GM12878 (cell line): ENCODE measurements around the gene KDELR1. TPM values are rescaled to one million over a fixed set of nuclear protein-coding genes. Genes with fewer than 3 reads are reported as not detected.

ENCODE experiments used
- BACH1 ChIP-seq: fragments of 450-650 bp; IDR thresholded peaks from 2 replicates; pipeline ENCODE4 v1.6.1; 2017; ENCODE audit warnings: mild to moderate bottlenecking, borderline replicate concordance
- BCL3 ChIP-seq: IDR thresholded peaks from 2 replicates; pipeline ENCODE4 v1.6.1; 2011; ENCODE audit warnings: borderline replicate concordance, low read depth, mild to moderate bottlenecking, moderate library complexity, low read length; ENCODE audit not compliant: insufficient read depth, poor library complexity, severe bottlenecking
- CHD1 ChIP-seq: IDR thresholded peaks from 2 replicates; pipeline ENCODE4 v1.6.1; 2012; ENCODE audit warnings: low read depth, low read length, improper control_type of control experiment
- CHD2 ChIP-seq: IDR thresholded peaks from 2 replicates; pipeline ENCODE4 v1.6.1; 2011; ENCODE audit warnings: low read depth, low read length, improper control_type of control experiment, borderline replicate concordance
- E2F4 ChIP-seq: IDR thresholded peaks from 2 replicates; pipeline ENCODE4 v1.6.1; 2012; ENCODE audit warnings: low read depth, low read length, improper control_type of control experiment
- GATAD2B ChIP-seq: fragments of 450-650 bp; conservative IDR thresholded peaks from 2 replicates; pipeline ENCODE4 v1.6.1; 2017; ENCODE audit warnings: low read depth, mild to moderate bottlenecking, moderate library complexity
- HDGF ChIP-seq: fragments of 450-650 bp; IDR thresholded peaks from 2 replicates; pipeline ENCODE4 v1.6.1; 2016; ENCODE audit warnings: antibody characterized with exemption
- LARP7 ChIP-seq: fragments of 450-650 bp; IDR thresholded peaks from 2 replicates; pipeline ENCODE4 v1.6.1; 2017; ENCODE audit warnings: mild to moderate bottlenecking
- NFIC ChIP-seq: IDR thresholded peaks from 2 replicates; pipeline ENCODE4 v1.6.1; 2012; ENCODE audit warnings: low read depth, mild to moderate bottlenecking, inconsistent platforms, low read length, moderate library complexity
- PML ChIP-seq: IDR thresholded peaks from 2 replicates; pipeline ENCODE4 v1.6.1; 2012; ENCODE audit warnings: low read length, inconsistent platforms
- POLR2A ChIP-seq: IDR thresholded peaks from 2 replicates; pipeline ENCODE4 v1.6.1; 2011; ENCODE audit warnings: low read depth, mild to moderate bottlenecking, low read length
- POLR2AphosphoS2 ChIP-seq: IDR thresholded peaks from 2 replicates; pipeline ENCODE4 v1.6.1; 2011; ENCODE audit warnings: low read depth, mild to moderate bottlenecking, low read length, improper control_type of control experiment, moderate library complexity
- POLR2AphosphoS5 ChIP-seq: IDR thresholded peaks from 2 replicates; pipeline ENCODE4 v1.6.1; 2011; ENCODE audit warnings: mild to moderate bottlenecking, low read length, inconsistent platforms
- RAD21 ChIP-seq: IDR thresholded peaks from 2 replicates; pipeline ENCODE4 v1.6.1; 2011; ENCODE audit warnings: mild to moderate bottlenecking, low read depth, low read length, moderate library complexity; ENCODE audit not compliant: insufficient read depth
- SP1 ChIP-seq: IDR thresholded peaks from one replicate; pipeline ENCODE4 v1.6.1; 2011; ENCODE audit warnings: low read depth, low read length
- SRF ChIP-seq, 2 experiments: IDR thresholded peaks; 2 replicates each; pipeline ENCODE4 v1.6.1; 2011; ENCODE audit warnings: low read depth in 2 of 2, low read length in 2 of 2, mild to moderate bottlenecking in 1 of 2, moderate library complexity in 1 of 2
- SUPT20H ChIP-seq: IDR thresholded peaks from 2 replicates; pipeline ENCODE4 v1.6.1; 2011; ENCODE audit warnings: low read depth, mild to moderate bottlenecking, low read length, moderate library complexity, borderline replicate concordance; ENCODE audit not compliant: control insufficient read depth
- ZNF207 ChIP-seq: fragments of 450-650 bp; IDR thresholded peaks from 2 replicates; pipeline ENCODE4 v1.6.1; 2014; ENCODE audit warnings: antibody characterized with exemption, mild to moderate bottlenecking, borderline replicate concordance
- ZNF24 ChIP-seq: fragments of 450-650 bp; IDR thresholded peaks from 2 replicates; pipeline ENCODE4 v1.6.1; 2017; ENCODE audit warnings: antibody characterized with exemption, mild to moderate bottlenecking
- polyA plus RNA-seq, 11 experiments: library from polyadenylated mRNA; depleted of rRNA in 4 of 11; unstranded in 6 of 11; stranded (reverse) in 5 of 11; fragments of >200 nt; fragmentation: Nextera tagmentation in 4 of 11; fragmentation: Illumina TruSeq in 1 of 11; extraction: Ambion mirVana in 4 of 11; extraction: Trizol in 1 of 11; gene quantifications; 1 replicate in 1 of 11; 2 replicates in 10 of 11; pipeline versions ENCODE4 v1.2.1 to v1.2.3, GENCODE V29; 2011 to 2016; ENCODE audit warnings: inconsistent platforms in 2 of 11, missing spikeins in 2 of 11, low read depth in 1 of 11
- total RNA-seq, 4 experiments: library from RNA; depleted of rRNA in 3 of 4; stranded (reverse); fragments of >200 nt in 3 of 4; fragmentation: Illumina TruSeq in 1 of 4; extraction: Trizol in 1 of 4; gene quantifications; 2 replicates each; pipeline versions ENCODE4 v1.2.1 to v1.2.3, GENCODE V29; 2013 to 2021
- TF ChIP-seq, protein P1 (sequence below), 3 experiments: IDR thresholded peaks in 2 of 3; conservative IDR thresholded peaks in 1 of 3; 2 replicates each; pipeline ENCODE4 v1.5.1; 2011; ENCODE audit warnings: low read depth in 3 of 3, low read length in 3 of 3, mild to moderate bottlenecking in 3 of 3, control low read depth in 2 of 3, moderate library complexity in 2 of 3, inconsistent platforms in 1 of 3, mixed read lengths in 1 of 3; ENCODE audit not compliant: control insufficient read depth in 2 of 3, insufficient read depth in 1 of 3; ENCODE audit errors: extremely low read depth in 1 of 3
- TF ChIP-seq, protein P2 (sequence below): fragments of 450-650 bp; IDR thresholded peaks from 2 replicates; pipeline ENCODE4 v1.6.1; 2016; ENCODE audit warnings: mild to moderate bottlenecking, moderate library complexity, borderline replicate concordance

The KDELR1 gene
- total and polyA plus RNA-seq, 10 of the 15 experiments (the other 5 are each of a cell fraction or from before 2014, with no cell fraction given) = 2.3 to 71.0 (median 45.2) TPM

- TF ChIP-seq E2F4 = no peak
- peak; percentile 51 for TF ChIP-seq BACH1
- peak; percentile 73; the same call in 1 of the 2 replicates for TF ChIP-seq CHD2
- TF ChIP-seq PML = no peak
- TF ChIP-seq RAD21 = peak; percentile 91
- TF ChIP-seq, protein P1, sequence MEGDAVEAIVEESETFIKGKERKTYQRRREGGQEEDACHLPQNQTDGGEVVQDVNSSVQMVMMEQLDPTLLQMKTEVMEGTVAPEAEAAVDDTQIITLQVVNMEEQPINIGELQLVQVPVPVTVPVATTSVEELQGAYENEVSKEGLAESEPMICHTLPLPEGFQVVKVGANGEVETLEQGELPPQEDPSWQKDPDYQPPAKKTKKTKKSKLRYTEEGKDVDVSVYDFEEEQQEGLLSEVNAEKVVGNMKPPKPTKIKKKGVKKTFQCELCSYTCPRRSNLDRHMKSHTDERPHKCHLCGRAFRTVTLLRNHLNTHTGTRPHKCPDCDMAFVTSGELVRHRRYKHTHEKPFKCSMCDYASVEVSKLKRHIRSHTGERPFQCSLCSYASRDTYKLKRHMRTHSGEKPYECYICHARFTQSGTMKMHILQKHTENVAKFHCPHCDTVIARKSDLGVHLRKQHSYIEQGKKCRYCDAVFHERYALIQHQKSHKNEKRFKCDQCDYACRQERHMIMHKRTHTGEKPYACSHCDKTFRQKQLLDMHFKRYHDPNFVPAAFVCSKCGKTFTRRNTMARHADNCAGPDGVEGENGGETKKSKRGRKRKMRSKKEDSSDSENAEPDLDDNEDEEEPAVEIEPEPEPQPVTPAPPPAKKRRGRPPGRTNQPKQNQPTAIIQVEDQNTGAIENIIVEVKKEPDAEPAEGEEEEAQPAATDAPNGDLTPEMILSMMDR (IDR thresholded peaks at IDR 0.05 in 2 of 3, conservative IDR thresholded peaks at IDR 0.05 in 1 of 3; ENCODE audit: control insufficient read depth in 2 of 3, extremely low read depth in 1 of 3, insufficient read depth in 1 of 3, low read depth in 3 of 3, low read length in 3 of 3) = peak; percentile 85 to 98 (median 95); a peak in 5 of 6 replicates
- 0 out of 2 replicates have a peak, but pooled peaks have one; percentile 48 for TF ChIP-seq POLR2AphosphoS2
- peak; percentile 20; the same call in 1 of the 2 replicates for TF ChIP-seq GATAD2B
- TF ChIP-seq SP1 = peak; percentile 67
- TF ChIP-seq NFIC = no peak
- peak; percentile 10; the same call in 1 of the 2 replicates for TF ChIP-seq HDGF
- TF ChIP-seq POLR2A = peak; percentile 84
- TF ChIP-seq POLR2AphosphoS5 = no peak; the same call in 1 of the 2 replicates
- peak; percentile 3 for TF ChIP-seq BCL3
- TF ChIP-seq SUPT20H = no peak
- TF ChIP-seq ZNF207 = 0 out of 2 replicates have a peak, but pooled peaks have one; percentile 30
- no peak for TF ChIP-seq CHD1
- TF ChIP-seq SRF (IDR thresholded peaks at IDR 0.05; ENCODE audit: low read depth in 2 of 2, low read length in 2 of 2) = no peak
- no peak for TF ChIP-seq ZNF24
- TF ChIP-seq, protein P2, sequence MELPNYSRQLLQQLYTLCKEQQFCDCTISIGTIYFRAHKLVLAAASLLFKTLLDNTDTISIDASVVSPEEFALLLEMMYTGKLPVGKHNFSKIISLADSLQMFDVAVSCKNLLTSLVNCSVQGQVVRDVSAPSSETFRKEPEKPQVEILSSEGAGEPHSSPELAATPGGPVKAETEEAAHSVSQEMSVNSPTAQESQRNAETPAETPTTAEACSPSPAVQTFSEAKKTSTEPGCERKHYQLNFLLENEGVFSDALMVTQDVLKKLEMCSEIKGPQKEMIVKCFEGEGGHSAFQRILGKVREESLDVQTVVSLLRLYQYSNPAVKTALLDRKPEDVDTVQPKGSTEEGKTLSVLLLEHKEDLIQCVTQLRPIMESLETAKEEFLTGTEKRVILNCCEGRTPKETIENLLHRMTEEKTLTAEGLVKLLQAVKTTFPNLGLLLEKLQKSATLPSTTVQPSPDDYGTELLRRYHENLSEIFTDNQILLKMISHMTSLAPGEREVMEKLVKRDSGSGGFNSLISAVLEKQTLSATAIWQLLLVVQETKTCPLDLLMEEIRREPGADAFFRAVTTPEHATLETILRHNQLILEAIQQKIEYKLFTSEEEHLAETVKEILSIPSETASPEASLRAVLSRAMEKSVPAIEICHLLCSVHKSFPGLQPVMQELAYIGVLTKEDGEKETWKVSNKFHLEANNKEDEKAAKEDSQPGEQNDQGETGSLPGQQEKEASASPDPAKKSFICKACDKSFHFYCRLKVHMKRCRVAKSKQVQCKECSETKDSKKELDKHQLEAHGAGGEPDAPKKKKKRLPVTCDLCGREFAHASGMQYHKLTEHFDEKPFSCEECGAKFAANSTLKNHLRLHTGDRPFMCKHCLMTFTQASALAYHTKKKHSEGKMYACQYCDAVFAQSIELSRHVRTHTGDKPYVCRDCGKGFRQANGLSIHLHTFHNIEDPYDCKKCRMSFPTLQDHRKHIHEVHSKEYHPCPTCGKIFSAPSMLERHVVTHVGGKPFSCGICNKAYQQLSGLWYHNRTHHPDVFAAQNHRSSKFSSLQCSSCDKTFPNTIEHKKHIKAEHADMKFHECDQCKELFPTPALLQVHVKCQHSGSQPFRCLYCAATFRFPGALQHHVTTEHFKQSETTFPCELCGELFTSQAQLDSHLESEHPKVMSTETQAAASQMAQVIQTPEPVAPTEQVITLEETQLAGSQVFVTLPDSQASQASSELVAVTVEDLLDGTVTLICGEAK = no peak
- peak; percentile 59 for TF ChIP-seq LARP7
These were observed 57.6 kb downstream of the KDELR1 start (continued) for GRCh38 chr19:48333467-48334384.
